GM23338 (cell line): ENCODE data around the gene NRF1. TPM values are rescaled to one million over a fixed set of nuclear protein-coding genes. Genes with fewer than 3 reads are reported as not detected.
"Not testable (repeated sequence)": the region's sequence is repeated elsewhere in the genome, so short reads cannot be mapped to it uniquely, and the experiment has no call there.

Source experiments
- ATAC-seq: fragments of 200-7000 bp; cut with Tn5 transposase; 3 replicates; pipeline ENCODE4 v1.9.1; 2020
- DNase-seq: peaks from one replicate; pipeline ENCODE4 v3.0.0-alpha.2; 2015; ENCODE audit warnings: low spot score
- H2AFZ ChIP-seq: fragments of 200-600 bp; sonication (generic); 2 replicates; pipeline ENCODE4 v1.8.0; 2016; ENCODE audit warnings: antibody characterized with exemption, mild to moderate bottlenecking, moderate library complexity
- H3F3A ChIP-seq: fragments of 200-600 bp; sonication (generic); replicated peaks from 2 replicates; pipeline ENCODE4 v1.8.0; 2017; ENCODE audit warnings: antibody characterized with exemption, mixed run types, low read depth
- H3K27ac ChIP-seq: fragments of 200-600 bp; sonication (generic); 2 replicates; pipeline ENCODE4 v1.6.1; 2016; ENCODE audit warnings: low read depth
- H3K27me3 ChIP-seq: fragments of 200-600 bp; sonication (generic); 2 replicates; pipeline ENCODE4 v1.8.0; 2016; ENCODE audit warnings: mild to moderate bottlenecking, mixed run types, moderate library complexity; ENCODE audit not compliant: insufficient read depth
- H3K36me3 ChIP-seq: fragments of 200-600 bp; sonication (generic); 2 replicates; pipeline ENCODE4 v1.8.0; 2016; ENCODE audit warnings: mild to moderate bottlenecking; ENCODE audit not compliant: insufficient read depth
- H3K4me1 ChIP-seq: fragments of 200-600 bp; sonication (generic); 2 replicates; pipeline ENCODE4 v1.8.0; 2016; ENCODE audit warnings: mild to moderate bottlenecking, moderate library complexity; ENCODE audit not compliant: insufficient read depth
- H3K4me2 ChIP-seq: fragments of 200-600 bp; sonication (generic); 2 replicates; pipeline ENCODE4 v1.7.1; 2017; ENCODE audit warnings: mixed run types
- H3K4me3 ChIP-seq: fragments of 200-600 bp; sonication (generic); 2 replicates; pipeline ENCODE4 v1.6.1; 2016; ENCODE audit warnings: mixed run types
- H3K79me2 ChIP-seq: fragments of 200-600 bp; sonication (generic); replicated peaks from 2 replicates; pipeline ENCODE4 v1.8.0; 2017; ENCODE audit warnings: mild to moderate bottlenecking; ENCODE audit not compliant: insufficient read depth
- H3K9me2 ChIP-seq: fragments of 200-600 bp; sonication (generic); 2 replicates; pipeline ENCODE4 v1.8.0; 2017; ENCODE audit not compliant: insufficient read depth
- H4K20me1 ChIP-seq: fragments of 200-600 bp; sonication (generic); replicated peaks from 2 replicates; pipeline ENCODE4 v1.8.0; 2017; ENCODE audit warnings: mild to moderate bottlenecking; ENCODE audit not compliant: insufficient read depth
- H3K27ac Mint-ChIP-seq: 2 replicates; pipeline ENCODE4 v1.8.0; 2020; ENCODE audit warnings: inconsistent platforms, mild to moderate bottlenecking, moderate library complexity, mixed read lengths
- H3K27me3 Mint-ChIP-seq: 3 replicates; pipeline ENCODE4 v1.8.0; 2022; ENCODE audit warnings: low read depth, mild to moderate bottlenecking, moderate library complexity, mixed read lengths, inconsistent platforms; ENCODE audit not compliant: insufficient read depth, poor library complexity
- H3K36me3 Mint-ChIP-seq: 3 replicates; pipeline ENCODE4 v1.8.0; 2021; ENCODE audit warnings: low read depth, mild to moderate bottlenecking, inconsistent platforms, moderate library complexity, mixed read lengths
- H3K4me1 Mint-ChIP-seq: 3 replicates; pipeline ENCODE4 v1.8.0; 2020; ENCODE audit warnings: mild to moderate bottlenecking, inconsistent platforms, mixed read lengths
- H3K4me3 Mint-ChIP-seq: 3 replicates; pipeline ENCODE4 v1.8.0; 2021; ENCODE audit warnings: moderate library complexity, mild to moderate bottlenecking, inconsistent platforms, mixed read lengths
- H3K9me3 Mint-ChIP-seq: 3 replicates; pipeline ENCODE4 v1.8.0; 2020; ENCODE audit warnings: moderate library complexity, mild to moderate bottlenecking, inconsistent platforms, mixed read lengths
- STAT1 ChIP-seq: IDR thresholded peaks from one replicate; pipeline ENCODE4 v1.6.1; 2016; ENCODE audit warnings: antibody characterized with exemption; ENCODE audit not compliant: unreplicated experiment
- ZNF331 ChIP-seq: fragments of 250-450 bp; sonication (Bioruptor Pico); IDR thresholded peaks from 2 replicates; pipeline ENCODE4 v1.5.0; 2020; ENCODE audit warnings: low read depth, mild to moderate bottlenecking, moderate library complexity
- ZNF462 ChIP-seq: fragments of 250-450 bp; sonication (Bioruptor Pico); IDR thresholded peaks from 2 replicates; pipeline ENCODE4 v1.5.0; 2020; ENCODE audit warnings: mild to moderate bottlenecking, moderate library complexity
- polyA plus RNA-seq: library from polyadenylated mRNA; unstranded; fragments of >200 nt; fragmentation: Nextera tagmentation; extraction: Ambion mirVana; gene quantifications from 2 replicates; pipeline ENCODE4 v1.2.1, GENCODE V29; 2016
- total RNA-seq: library from RNA; depleted of rRNA; stranded (reverse); fragments of >200 nt; shearing (Covaris generic); gene quantifications from 2 replicates; pipeline ENCODE4 v1.2.3, GENCODE V29; 2014

NRF1 gene
- total and polyA plus RNA-seq, 2 experiments from 2014 or later, result 5.3 to 24.6 TPM

GRCh38 chr7:129670656-129671055 lies 59.1 kb downstream of the NRF1 start (continued):
- no peak for TF ChIP-seq ZNF462

- no peaks in the 10 kb centered on the region for H3K27me3 Mint-ChIP-seq
- ATAC-seq, result no peak
- DNase-seq, result no peak
Observed at GRCh38 chr7:129671266-129671665, 59.7 kb downstream of the NRF1 start.

DNA sequence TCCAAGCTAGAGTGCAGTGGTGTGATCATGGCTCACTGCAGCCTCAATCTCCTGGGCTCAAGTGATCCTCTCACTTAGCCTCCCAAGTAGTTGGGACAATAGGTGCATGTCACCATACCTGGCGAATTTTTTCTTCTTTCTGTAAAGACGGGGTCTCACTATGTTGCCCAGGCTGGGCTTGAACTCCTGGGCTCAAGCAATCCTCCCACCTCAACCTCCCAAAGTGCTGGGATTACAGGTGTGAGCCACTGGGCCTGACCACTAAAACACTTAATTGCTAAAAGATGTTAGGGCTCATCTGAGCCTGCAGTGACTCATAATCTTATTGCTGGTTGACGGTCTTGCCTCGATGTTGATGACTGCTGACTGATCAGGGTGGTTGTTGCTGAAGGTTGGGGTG lies 63.0 kb downstream of the NRF1 start:
- not testable (repeated sequence) for DNase-seq, H3K79me2 ChIP-seq, H2AFZ ChIP-seq, H3K9me2 ChIP-seq, H3K27ac Mint-ChIP-seq, H3K4me1 ChIP-seq, H3K4me1 Mint-ChIP-seq, H3K4me2 ChIP-seq, H3K27me3 Mint-ChIP-seq, H3K27me3 ChIP-seq, H3K4me3 ChIP-seq, H3F3A ChIP-seq, H3K4me3 Mint-ChIP-seq, H3K27ac ChIP-seq, H4K20me1 ChIP-seq, ATAC-seq
- H3K36me3 ChIP-seq, result peaks cover 12% of the 10 kb centered on the region; the same call in 1 of the 2 replicates
- Mint-ChIP-seq H3K36me3 (peaks cover 40% of the 10 kb centered on the region), H3K9me3 (peaks cover 12% of the 10 kb centered on the region)

More at GRCh38 chr7:129671266-129671665, 59.7 kb downstream of the NRF1 start:
- H3K27me3 ChIP-seq, result no peaks in the 10 kb centered on the region
- TF ChIP-seq ZNF331 (no peak), STAT1 (no peak)
- no peak overlapping the region for H3K27ac ChIP-seq
- no peaks in the 10 kb centered on the region for H3K4me1 ChIP-seq
- Mint-ChIP-seq H3K36me3 (peaks cover 21% of the 10 kb centered on the region), H3K4me1 (no peaks in the 10 kb centered on the region), H3K4me3 (no peak overlapping the region), H3K27ac (no peak overlapping the region), H3K9me3 (peaks cover 12% of the 10 kb centered on the region)
- H3F3A ChIP-seq, result no peaks in the 10 kb centered on the region
- H3K36me3 ChIP-seq, result peaks cover 12% of the 10 kb centered on the region; the same call in 1 of the 2 replicates
- H2AFZ ChIP-seq, result no peak overlapping the region
- H3K79me2 ChIP-seq, result peaks cover 4% of the 10 kb centered on the region; the same call in 1 of the 2 replicates
- H4K20me1 ChIP-seq, result 0 out of 2 replicates have a peak, but pooled peaks cover 2% of the 10 kb centered on the region
- no peak overlapping the region for H3K4me3 ChIP-seq
- no peak overlapping the region for H3K4me2 ChIP-seq
- H3K9me2 ChIP-seq, result no peaks in the 10 kb centered on the region
